WERI-Rb-1 (cell line): Measurements from ENCODE around the gene SCAF4.

ENCODE experiments used
- DNase-seq: peaks from one replicate; pipeline ENCODE4 v3.0.0-alpha.2; 2020
- H3K27ac ChIP-seq: fragments of 250-450 bp; sonication (Bioruptor Pico); 2 replicates; pipeline ENCODE4 v1.5.1; 2020; ENCODE audit warnings: mild to moderate bottlenecking, moderate library complexity
- H3K27me3 ChIP-seq: fragments of 250-450 bp; sonication (Bioruptor Pico); 2 replicates; pipeline ENCODE4 v1.5.1; 2021; ENCODE audit warnings: mild to moderate bottlenecking, low read depth, moderate library complexity; ENCODE audit not compliant: insufficient read depth, severe bottlenecking
- H3K36me3 ChIP-seq: fragments of 250-450 bp; sonication (Bioruptor Pico); 2 replicates; pipeline ENCODE4 v1.5.1; 2020; ENCODE audit warnings: mild to moderate bottlenecking, moderate library complexity
- H3K4me3 ChIP-seq: 2 replicates; pipeline ENCODE4 v1.5.1; 2011; ENCODE audit warnings: low read depth, mild to moderate bottlenecking, control low read depth, low read length
- H3K9me3 ChIP-seq: fragments of 250-450 bp; sonication (Bioruptor Pico); 2 replicates; pipeline ENCODE4 v1.5.1; 2021; ENCODE audit warnings: mild to moderate bottlenecking, moderate library complexity; ENCODE audit not compliant: severe bottlenecking
- CTCF ChIP-seq: IDR thresholded peaks from 2 replicates; pipeline ENCODE4 v1.5.1; 2011; ENCODE audit warnings: low read depth, mild to moderate bottlenecking, control low read depth, inconsistent platforms, low read length

The SCAF4 gene

DNA sequence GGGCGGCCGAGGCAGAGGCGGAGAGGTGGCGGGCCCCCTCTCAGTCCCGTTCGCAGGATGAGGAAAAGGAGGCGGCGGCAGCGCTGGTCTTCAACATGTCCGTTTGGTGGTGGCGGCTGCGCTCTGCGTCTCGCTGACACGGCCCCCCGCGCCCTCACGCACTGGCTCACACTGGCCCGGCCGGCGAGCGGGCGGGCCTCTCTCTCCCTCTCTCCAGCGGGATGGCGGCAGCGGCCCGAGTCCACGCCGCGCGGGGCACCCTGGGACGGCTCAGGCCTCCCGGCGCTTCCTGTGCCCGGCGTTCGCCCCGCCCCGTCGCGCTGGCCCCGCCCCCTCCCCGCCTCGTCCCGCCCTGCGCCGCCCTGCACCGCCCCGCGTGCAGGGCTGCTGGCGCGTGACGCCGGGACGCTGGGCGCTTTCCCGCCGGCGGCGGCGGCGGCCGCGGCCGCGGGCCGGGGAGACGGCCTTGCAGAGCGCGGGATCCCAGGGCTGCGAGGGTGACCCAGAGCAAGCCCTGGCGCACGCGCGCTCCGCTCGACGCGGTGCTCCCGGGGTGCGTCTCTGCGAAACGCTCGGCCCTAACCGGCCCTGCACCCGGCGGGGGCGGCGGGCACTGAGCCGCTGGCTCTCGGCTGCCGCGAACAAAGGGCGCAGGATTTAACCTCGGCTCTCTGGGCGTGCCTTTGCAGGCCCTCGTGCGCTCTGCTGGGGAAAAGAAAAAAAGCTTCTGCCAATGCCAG, at the start of gene SCAF4:
SCAF4 (minus strand) TSS at position 262 of the 740 bp plus-strand sequence. CDS start 426 bp downstream, outside the sequence.
- peak within 1 kb of the TSS; percentile 100 for H3K27ac ChIP-seq
- TF ChIP-seq CTCF = no peak
- H3K9me3 ChIP-seq = no peaks in the 10 kb centered on the region
- peaks cover 39% of the 10 kb centered on the region for H3K36me3 ChIP-seq
- no peaks in the 10 kb centered on the region for H3K27me3 ChIP-seq
- DNase-seq = peak; percentile 96
- H3K4me3 ChIP-seq = peak within 1 kb of the TSS; percentile 64

- TF ChIP-seq CTCF = peak; percentile 23; the same call in 1 of the 2 replicates
- no peak for DNase-seq
- Histone ChIP-seq H3K27ac (no peak overlapping the region), H3K36me3 (no peaks in the 10 kb centered on the region), H3K27me3 (peaks cover 32% of the 10 kb centered on the region), H3K9me3 (no peaks in the 10 kb centered on the region), H3K4me3 (no peak overlapping the region)
Observed at GRCh38 chr21:31780944-31781343, 49.0 kb upstream of the SCAF4 start.

DNA sequence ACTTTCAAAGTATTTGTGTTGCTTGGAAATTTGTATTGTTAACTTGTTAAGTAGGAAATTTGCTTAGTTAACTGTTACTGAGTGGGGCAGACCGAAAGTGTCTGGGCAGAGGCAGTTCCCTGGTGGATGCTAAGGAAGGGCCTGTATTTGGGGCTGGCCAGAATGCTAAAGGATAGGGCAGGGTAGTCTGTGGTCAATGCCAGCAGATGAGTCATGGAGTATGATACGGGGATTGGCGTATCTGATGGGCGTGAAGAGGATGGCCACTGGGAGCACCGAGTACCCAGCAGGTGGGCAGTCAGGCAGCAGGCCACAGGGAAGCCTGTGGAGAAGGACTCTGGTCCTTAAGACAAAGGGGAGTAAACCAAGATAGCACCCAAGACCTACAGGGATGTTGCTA, 46.6 kb upstream of the SCAF4 start:
- no peak for DNase-seq
- H3K27ac ChIP-seq = no peak overlapping the region
- H3K4me3 ChIP-seq = no peak overlapping the region
- H3K27me3 ChIP-seq = peaks cover 32% of the 10 kb centered on the region
- no peaks in the 10 kb centered on the region for H3K9me3 ChIP-seq
- H3K36me3 ChIP-seq = no peaks in the 10 kb centered on the region
- no peak for TF ChIP-seq CTCF

DNA sequence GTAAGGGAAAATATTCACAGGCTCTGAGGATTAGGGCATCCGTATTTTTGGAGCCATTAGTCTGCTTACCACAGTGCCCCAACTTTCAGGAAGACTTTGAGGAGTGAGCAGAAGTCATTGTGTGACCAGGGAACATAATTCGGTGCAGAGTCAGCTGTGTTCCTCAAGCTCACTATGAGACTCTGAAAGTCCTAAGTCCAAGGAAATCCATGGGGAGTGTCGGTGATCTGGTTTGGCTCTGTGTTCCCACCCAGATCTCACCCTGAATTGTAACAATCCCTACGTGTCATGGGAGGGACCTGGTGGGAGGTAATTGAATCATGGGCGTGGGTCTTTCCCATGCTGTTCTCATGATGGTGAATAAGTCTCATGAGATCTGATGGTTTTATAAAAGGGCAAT, 45.9 kb upstream of the SCAF4 start:
- peaks cover 28% of the 10 kb centered on the region for H3K27me3 ChIP-seq
- H3K4me3 ChIP-seq = no peak overlapping the region
- H3K27ac ChIP-seq = no peak overlapping the region
- no peak for DNase-seq
- TF ChIP-seq CTCF = no peak
- H3K36me3 ChIP-seq = no peaks in the 10 kb centered on the region
- H3K9me3 ChIP-seq = no peaks in the 10 kb centered on the region

GRCh38 chr21:31774031-31774430, 42.1 kb upstream of the SCAF4 start:
- no peak for TF ChIP-seq CTCF
- Histone ChIP-seq H3K27ac (no peak overlapping the region), H3K9me3 (no peaks in the 10 kb centered on the region), H3K36me3 (no peaks in the 10 kb centered on the region), H3K4me3 (no peak overlapping the region), H3K27me3 (peaks cover 9% of the 10 kb centered on the region)
- DNase-seq = no peak
